Activated T-cell treated with anti-CD3 and anti-CD28 coated beads, Interleukin-2, amount 50 U/mL, for 1 hour (primary cell): Measurements from ENCODE around the gene THSD4.
"Not testable (repeated sequence)": the region's sequence is repeated elsewhere in the genome, so short reads cannot be mapped to it uniquely, and the experiment has no call there.

Experiments used
- DNase-seq: peaks from one replicate; pipeline ENCODE4 v3.0.0-alpha.2; 2020

The THSD4 gene

DNA sequence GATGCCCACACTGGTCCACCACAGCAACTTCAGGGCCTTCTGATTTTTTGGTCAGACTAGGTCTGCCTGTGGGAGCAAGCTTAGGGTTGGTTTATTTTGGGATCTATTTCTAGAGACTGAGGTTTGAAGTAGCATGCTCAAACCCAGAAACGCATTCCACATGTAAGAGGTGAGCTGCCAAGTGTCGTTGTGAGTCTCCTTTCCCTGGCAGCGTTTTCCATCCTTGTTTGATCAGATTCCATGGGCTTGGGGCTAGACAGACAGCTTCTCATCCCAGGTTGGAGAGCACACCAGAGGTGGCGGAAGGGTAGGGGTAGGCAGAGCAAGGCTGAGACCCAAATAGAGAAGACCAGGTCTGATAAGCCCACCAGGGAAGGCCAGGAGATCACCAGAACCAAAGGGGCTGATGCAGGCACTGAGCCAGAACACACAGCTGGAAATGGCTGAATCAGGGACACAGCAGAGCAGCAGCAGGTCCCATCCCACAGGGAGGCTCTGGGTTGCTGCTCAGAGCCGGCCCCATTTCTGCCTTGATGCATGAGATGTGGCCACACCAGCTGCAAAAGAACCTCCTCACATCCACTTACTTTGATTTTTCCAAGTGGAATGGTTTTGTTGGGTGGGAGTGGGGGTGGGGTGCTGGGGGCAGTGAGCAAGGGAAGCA is 186.8 kb downstream of the THSD4 start:
- DNase-seq: no peak

DNA sequence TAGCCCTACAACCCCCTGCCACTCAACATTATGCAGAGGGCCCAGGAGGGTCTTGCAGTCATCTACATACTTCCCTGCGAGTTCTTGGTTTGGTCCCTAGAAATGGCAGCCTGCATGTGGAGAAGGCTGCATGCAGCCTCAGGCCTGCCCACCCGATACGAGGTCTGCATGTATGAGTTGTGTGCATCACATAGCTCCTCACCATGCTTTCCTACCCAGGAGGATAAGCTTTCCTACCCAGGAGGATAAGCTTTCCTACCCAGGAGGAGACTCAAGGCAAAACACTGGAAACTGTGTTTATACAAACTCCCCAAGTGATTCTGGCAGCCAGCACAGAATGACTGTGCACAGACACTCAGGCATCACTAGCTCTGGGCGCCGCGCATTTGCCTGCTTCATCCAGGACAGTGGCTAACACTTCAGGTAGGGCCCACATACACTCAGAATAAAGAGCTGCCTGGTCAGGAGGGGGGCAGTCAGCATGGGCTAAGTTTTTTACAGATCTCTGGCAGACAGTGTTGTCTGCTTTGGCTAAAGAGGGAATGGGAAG is 187.7 kb downstream of the THSD4 start:
- DNase-seq: no peak

DNA sequence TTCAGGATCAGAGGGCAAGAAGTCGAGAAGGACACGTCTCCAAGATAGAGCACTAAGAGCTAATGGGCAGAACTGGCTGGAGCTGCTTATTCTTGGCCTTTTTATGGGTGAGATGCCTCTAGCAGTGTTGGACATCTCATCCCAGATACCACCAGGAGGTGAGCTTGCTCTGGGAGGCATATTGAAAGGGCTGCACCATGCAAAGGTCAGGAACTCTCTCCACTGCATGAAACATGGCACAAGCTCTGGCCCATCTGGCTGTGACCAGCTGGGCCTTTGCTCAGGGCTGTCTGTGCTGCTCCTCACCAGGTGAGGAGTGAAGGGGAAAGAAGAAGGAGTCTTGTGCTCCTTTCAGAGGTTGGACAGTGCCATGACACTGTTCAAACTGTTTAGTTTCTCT is 188.7 kb downstream of the THSD4 start:
- no peak for DNase-seq

DNA sequence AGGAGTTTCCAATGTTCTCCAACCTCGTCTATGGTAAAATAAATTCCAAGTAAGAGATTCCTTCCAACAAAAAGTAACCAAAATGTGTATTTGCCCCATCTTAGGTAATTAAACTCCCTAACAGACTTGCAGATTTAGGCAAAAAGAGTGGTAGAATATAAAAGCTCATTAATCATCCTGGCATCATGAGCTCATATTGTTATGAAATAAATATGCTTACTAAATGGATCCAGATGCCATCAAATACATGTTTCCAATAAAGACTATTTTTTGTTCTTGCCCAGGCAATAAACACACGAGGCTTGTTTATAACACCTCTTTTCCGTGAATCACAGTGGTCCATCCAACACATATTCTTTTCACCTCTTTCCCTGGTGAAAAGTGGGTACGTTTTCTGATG is 189.4 kb downstream of the THSD4 start:
- no peak for DNase-seq

DNA sequence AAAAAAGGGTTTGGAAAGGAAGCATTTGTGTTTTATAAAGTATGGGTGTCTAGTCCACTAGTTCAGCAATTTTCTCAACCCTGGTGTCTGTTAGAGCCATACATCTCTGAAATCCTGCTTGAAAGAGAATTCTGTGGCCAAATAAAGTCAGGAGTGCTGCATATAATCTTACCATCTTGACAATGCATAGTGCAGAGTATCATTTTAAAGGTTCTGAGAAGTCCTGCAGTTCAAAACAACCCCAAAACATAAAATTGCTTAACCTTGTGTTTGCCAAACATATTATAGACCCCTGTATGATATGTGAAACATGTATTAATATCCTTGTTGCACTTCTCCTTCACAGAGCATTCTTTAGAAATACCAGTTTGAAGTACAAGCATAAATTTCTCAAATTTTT is 191.3 kb downstream of the THSD4 start:
- no peak for DNase-seq

DNA sequence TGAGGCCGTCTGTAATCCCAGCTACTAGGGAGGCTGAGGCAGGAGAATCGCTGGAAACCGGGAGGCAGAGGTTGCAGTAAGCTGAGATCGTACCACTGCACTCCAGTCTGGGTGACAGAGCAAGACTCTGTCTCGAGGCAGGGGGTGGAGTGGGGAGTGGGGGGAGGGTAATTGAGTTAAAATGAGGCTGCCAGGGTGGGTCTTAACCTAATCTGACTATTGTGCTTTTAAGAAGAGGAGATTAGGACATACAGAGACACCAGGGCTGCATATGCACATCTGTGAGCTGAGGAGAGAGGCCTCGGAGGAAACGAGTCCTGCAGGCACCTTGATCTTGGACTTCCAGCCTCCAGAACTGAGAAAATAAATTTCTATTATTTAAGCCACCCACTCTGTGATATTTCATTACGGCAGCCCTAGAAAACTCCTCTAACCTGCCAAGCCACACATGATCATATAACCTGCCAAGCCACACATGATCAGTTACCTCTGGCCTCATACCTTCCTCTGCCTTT is 197.0 kb downstream of the THSD4 start:
- DNase-seq: no peak

DNA sequence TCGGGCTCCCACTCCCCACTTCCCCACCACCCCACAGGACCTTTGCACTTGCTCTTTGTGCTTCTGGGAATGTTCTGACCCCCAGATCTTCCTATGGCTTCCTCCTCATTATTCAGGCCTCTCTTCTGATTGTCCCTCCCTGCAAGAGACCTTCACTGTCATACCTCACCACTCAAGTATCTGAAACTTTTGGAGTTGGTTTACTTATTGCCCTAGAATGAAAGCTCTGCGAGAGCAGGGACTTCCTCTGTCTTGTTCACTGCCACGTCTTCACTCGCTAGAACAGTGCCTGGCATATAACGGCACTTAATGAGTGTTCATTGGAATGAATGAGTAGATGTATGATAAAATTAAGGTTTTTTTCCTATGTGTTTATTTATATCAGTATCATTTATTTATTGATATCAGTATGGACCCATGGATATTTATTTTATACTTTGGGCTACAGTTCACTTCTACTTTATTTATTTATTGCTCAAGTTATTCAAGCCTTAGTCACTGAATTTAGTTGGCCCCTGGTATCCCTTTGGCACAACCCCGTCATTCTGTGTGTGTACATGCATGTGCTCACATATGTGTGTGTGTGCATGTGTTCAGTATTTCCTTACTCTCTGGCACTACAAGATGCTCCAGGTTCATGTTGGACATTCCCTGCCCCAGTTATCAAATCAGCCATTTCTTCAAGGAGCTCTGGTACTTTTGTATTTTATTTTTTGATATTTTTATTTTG is 197.6 kb downstream of the THSD4 start:
- no peak for DNase-seq

DNA sequence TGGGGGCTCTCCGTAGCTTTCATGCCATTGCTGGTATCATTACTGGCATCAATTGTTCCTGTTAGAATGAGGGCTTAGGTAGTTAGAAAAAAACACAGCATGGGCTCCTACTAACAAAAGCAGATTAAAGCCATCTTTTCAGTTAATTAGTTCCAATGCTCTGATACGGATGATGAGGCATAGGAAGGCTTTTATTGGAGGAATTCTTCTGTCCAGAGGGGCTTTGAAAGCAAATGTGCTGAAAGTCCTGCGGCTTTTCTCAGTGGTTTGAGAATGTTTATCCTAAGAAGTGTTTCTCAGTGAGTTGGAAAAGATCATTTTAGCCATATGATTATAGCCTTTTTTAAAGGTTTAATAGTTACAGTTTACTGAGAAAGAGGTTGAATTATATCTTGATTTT is 198.5 kb downstream of the THSD4 start:
- no peak for DNase-seq

DNA sequence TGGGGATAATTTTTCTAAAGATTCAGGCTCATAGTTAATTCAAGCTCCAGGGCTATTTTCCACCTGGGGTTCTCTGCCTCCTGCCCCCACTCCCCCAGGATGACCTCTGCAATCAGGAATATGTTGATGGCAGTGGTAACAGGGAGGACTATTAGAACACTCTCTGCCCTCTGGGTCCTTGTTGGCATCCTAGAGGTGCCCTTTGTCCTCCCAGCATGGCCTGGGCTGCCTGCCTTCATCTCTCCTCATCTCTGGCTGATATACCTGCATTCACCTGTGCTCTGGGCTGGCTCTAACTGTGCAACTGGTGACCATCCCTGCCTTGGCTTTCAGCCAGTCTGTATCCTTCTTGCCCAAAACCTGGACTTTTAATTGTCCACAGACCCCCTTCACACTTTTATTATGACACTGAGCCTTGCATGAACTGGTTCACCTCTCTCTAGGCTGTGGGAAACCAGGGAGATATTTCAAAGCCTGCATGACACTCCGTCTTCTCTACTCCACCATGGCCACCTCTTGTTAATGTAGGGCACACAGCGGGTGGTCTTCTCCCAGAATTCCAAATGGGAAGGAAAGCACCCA is 199.8 kb downstream of the THSD4 start:
- DNase-seq: no peak

DNA sequence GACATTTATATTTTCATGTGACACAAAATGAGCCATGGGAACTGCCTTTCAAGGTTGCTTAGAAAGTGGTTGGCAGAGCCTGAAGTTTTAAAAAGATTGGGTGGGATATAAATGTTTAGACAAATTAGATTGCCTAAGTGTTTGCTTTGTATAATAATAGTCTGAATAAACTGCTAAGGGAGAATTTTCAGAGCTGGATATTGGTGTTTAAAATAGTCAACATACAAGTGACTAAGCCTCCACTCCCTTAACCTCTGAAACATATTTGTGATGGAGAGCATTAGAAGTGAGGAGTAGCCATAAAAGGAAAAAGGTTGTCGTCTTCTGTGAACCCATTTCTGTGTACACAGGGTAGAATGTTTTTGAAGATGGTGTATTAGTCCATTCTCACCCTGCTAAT is 201.6 kb downstream of the THSD4 start:
- no peak for DNase-seq

DNA sequence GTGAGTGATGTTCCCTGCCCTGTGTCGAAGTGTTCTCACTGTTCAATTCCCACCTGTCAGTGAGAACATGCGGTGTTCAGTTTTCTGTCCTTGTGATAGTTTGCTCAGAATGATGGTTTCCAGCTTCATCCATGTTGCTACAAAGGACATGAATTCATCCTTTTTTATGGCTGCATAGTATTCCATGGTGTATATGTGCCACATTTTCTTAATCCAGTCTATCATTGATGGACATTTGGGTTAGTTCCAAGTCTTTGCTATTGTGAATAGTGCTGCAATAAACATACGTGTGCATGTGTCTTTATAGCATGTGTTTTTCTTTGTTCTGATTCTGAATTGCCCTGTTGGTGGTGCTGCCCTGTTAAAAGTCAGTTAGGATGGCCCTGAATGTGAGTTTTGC is 204.2 kb downstream of the THSD4 start:
- not testable (repeated sequence) for DNase-seq

DNA sequence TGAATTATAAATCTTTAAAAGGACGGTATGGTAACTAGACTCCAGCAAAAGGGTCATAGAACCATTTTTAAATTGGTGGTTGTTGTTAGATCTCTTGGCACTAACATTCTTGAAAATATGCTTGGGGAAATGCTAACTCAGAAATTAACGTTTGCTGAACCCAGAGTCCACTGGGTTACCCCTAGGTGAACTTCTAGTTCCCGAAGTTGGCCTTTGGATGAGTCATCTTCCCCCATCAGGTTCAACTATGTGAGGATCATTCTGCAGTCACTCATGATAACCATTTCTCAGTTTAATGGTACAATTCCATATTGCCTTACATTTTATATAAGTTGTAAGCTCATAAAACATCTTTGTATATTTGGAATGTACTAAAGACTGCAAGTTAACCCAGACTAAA is 204.7 kb downstream of the THSD4 start:
- DNase-seq: no peak

DNA sequence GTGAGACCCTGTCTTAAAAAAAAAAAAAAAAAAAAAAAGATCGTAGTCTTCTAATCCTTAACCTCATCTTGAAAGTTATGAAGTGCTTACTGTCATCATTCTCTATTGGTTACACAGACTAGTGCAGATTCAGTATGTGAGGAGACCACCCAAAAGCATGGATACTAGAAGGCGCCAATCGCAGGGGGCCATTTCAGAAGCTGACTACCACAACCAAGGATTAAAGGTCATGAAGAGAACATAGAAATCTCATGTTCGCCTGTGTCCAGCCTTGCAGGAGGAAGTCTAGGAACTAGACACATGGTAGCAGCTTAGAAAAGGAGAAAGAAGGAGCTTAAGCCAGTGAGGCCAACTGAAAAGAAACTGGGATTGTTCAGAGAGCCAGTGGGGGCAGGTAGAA is 207.8 kb downstream of the THSD4 start:
- no peak for DNase-seq

DNA sequence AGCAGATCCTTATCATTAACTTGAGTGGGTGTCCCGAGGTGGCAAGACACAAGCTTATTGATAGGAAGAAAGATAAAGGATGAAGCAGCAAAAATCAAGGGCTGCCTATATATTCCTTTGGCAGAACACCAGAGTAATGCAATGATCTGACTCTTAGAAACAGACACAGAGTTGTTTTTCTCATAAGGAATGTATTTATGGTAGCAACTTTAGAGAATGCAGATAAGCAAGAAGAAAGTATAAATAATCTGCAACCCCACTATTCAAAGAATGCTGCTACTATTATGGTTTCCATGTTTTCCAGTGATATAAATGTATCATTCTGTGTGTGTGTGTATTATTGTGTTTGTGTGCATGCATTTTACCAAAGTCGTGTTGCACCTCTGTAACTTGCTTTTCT is 208.3 kb downstream of the THSD4 start:
- DNase-seq: no peak

DNA sequence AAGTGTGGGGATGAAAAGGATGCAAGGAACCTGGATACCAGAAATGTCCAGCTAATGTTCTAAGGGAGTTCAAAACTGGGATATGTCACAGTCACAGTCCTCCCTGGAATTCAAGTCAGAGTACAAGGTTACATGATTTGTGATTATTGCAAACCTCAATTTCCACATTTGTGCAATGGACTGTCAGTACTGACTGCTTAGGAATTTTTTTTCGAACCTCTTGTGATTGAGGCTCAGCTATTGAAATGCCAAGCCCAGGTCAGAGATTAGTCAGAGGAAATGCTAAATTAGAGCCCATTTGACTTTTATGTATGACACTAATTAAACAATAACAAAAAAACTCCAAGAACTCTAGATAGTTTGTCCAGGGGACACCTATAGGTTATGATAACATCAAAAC is 210.2 kb downstream of the THSD4 start:
- no peak for DNase-seq

DNA sequence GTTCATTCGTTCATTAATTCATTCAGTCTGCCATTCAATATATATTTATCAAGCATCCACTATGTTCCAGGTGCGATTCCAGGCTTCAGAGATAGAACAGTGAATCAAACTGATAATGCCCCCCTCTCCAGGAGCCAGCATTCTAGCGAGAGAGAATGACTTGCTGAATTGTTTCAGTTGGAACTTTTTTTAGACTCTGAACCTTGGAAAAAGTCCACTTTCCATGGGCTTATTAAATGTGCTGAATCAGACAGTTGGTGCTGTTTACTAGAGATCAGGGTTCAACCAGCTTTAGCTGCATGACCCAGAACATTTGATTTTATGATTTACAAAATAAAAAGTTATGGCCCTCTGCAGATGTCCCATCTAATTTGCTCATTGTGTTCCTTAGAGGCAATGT is 213.2 kb downstream of the THSD4 start:
- DNase-seq: no peak

DNA sequence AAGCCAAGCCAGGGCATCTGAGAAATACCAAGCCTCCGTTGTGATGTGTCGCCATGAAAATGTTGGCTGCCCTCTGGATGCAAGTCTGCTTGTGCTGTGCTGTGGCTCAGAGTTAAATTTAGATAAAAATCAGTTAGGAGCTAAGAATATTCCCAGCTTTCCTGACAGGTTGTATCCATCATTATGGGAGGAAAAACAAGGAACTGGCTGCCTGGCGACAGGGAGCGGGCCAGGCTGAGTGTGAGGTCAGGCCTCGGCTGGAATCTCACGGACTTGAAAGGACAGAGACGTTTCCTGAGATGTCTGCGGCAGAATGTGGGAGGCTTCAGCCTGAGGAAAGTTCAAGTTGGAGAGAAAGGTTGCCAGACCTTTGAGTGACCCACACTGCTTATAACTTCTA is 213.8 kb downstream of the THSD4 start:
- no peak for DNase-seq

DNA sequence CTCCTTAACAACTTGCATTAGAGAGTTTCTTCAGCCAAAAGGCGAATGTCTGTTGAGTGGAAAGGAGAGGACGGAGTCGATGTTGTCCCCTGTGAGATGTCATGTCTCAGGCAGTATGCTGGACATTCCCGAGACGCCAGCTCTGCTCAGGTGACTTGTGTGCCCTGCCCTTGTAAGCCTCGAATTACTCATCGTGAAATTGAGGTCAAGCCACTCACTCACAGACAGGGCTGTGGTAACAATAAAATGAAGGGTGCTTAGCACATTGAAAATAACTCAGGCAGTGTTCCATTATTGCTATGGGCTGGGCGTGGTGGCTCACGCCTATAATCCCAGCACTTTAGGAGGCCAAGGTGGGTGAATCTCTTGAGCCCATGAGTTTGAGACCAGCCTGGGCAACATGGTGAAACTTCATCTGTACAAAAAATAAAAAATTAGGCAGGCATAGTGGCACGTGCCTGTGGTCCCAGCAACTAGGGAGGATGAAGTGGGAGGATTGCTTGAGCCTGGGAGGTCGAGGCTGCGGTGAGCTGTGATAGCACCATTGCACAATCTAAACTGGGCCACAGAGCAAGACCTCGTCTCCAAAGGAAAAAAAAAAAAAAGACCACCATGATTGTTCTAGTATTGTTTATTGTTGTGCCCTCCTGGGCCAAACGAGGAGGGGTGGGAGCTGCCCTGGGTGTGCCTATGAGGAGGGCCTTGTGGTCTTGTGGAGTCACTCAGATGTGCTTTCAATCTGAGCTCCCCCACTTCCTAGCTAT is 214.4 kb downstream of the THSD4 start:
- DNase-seq: no peak

DNA sequence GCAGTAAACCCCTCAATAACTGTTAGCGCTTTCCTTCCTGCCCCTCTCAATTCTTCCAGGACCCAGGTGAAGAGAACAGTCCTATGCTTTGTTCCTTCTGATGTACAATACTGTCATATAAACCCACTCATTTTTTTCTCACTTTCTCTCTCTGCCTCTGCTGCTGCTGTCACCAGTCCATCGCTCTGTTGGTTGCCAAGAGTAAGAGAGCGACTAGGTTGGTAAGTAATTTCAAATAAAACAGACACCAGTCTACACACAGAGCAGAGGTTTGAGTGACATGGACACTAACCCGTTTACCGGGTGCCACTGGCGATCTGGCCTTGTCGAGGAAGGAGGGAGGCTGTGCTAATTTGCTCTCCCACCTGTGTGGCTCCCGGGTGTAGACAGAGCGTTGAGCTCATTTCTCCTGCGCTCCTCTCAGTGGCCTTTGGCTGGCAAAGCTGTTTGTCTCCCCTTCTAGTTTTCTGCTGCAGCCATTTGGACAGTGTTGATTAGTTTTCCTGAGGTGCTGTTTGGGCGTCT is 215.4 kb downstream of the THSD4 start:
- DNase-seq: no peak

DNA sequence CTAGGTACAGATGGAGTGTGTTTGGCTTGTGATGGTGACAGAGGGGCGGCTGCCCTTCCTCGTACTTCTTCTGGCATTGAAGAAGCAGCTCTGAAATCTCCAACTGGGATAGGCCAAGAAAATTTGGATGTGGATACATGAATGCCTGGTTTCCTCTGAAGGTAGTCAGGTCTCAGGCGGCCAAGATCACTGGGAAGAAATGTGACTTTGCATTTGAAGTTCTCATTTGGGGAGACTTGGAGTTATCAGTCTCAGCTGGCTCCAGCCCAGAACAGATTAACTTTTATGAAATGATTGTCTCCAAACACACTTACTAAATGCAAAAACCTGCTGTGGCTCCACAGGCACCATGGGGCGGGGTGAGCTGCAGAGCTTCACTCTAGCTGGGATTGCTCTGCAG is 215.9 kb downstream of the THSD4 start:
- DNase-seq: no peak

DNA sequence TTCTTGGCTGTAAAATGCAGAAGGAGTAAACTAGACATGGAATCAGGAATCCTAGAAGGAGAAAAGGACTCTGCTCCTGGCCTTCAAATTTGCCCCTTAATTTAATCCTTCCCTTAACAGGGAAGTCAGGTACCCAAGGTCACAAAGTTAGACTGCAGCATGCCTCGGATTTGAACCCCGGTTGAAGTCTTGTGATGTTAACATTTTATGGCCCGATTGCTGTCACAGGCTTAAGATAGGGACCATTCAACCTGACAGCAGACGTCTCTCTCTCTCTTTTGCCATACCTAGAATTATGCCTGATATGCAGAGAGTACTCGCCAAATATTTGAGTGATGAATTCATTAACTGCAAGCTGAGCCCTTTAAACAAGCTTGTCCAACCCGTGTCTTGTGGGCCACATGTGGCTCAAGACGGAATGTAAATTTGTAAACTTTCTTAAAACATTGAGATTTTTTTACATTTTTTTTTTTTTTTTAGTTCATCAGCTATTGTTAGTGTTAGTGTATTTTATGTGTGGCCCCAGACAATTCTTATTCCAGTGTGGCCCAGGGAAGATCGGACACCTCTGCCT is 217.2 kb downstream of the THSD4 start:
- DNase-seq: no peak

DNA sequence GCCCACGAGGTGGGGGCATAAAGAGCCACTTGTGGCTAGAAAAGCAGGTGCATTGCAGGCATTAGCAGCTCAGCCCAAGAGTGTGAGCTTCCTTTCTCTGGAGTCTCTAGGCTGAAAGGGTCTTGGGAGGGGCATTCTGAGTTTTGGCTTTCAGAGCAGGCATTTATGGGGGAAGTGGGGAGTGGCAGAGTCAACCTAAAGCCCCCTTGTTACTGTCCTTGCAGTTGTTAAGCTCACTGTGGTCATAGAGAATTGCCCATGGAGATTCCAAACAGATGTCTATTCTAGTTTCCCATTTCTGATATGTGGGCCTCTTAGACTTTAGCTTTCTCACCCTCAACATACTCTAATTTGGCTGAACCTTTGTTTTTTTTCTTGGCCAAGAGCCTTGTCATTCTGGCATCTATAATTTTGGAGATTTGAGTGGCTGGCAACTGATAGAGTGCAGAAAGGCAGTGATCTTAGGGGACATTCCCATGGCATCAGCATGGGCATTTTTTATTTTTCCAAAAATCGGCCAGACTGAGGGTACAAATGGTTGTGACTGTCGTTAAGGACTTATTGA is 217.9 kb downstream of the THSD4 start:
- DNase-seq: no peak
